ENCODE measurements around the gene EPC2.

EPC2 gene

GRCh38 chr2:148832637-148833036, 188.1 kb downstream of the EPC2 start:
- Histone ChIP-seq H3K79me2 (ENCODE audit: control insufficient read depth, low read length) (no peaks in the 10 kb centered on the region), H3K9me2 (replicated peaks; ENCODE audit: control insufficient read depth, low read length) (no peaks in the 10 kb centered on the region), H4K20me1 (ENCODE audit: control insufficient read depth, insufficient read depth, low read depth, low read length) (no peaks in the 10 kb centered on the region), H3K27ac (ENCODE audit: low read depth, low read length) (no peak overlapping the region), H3K4me2 (ENCODE audit: low read length) (no peak overlapping the region), H3K4me3 (ENCODE audit: low read length) (no peak overlapping the region), H3K36me3 (ENCODE audit: control insufficient read depth, low read length) (no peaks in the 10 kb centered on the region), H3F3A (ENCODE audit: control insufficient read depth, insufficient read depth) (no peaks in the 10 kb centered on the region), H3K4me1 (ENCODE audit: control insufficient read depth, low read length) (no peaks in the 10 kb centered on the region), H3K27me3 (ENCODE audit: control insufficient read depth, low read length) (peaks cover 4% of the 10 kb centered on the region; the same call in 1 of the 2 replicates), H3K9me3 (ENCODE audit: control insufficient read depth, insufficient read depth, low read length) (no peaks in the 10 kb centered on the region)
- no peak for TF ChIP-seq CTCF (IDR thresholded peaks at IDR 0.05; ENCODE audit: low read depth, low read length, poor library complexity, severe bottlenecking)
- no peak for TF ChIP-seq EZH2phosphoT487 (IDR thresholded peaks at IDR 0.05; ENCODE audit: borderline replicate concordance, low read length)
